ENCODE measurements around the gene ANO1.

ANO1 gene

DNA sequence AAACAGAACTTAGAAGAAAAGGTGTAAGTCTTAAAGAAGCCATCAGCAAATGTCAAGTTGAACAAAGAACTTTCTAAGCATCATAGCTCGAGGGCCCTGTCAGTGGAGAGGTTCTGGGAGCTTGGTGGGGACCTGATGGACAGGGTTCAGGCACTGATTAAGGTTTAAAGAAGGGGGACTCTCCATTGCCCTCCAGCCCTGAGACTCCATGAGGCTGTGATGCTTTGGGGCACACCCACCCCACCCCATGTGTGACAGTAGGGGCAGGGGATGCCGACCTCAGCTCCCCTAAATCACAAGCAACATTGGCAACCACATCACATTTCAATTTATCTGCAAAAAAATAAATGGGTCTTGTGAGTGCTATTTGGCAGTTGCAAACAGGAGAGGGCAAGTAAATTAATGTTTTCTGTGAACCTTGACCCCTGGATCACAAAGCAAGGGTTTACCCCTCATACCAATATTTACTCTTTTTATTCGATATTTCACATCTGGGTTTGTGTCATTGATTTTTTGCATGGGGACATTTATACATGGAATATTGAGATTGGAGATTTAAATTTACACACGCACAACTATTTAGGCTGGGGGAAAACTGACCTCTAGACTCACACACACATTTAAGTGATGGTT, 37.1 kb upstream of the ANO1 start:
- no peak overlapping the region for H3K27ac ChIP-seq
- TF ChIP-seq CTCF (IDR thresholded peaks at IDR 0.05) (no peak), ZFX (IDR thresholded peaks at IDR 0.05; ENCODE audit: borderline replicate concordance) (no peak)

GRCh38 chr11:70043482-70043881, 34.6 kb upstream of the ANO1 start:
- TF ChIP-seq CTCF (IDR thresholded peaks at IDR 0.05) (no peak), ZFX (IDR thresholded peaks at IDR 0.05; ENCODE audit: borderline replicate concordance) (no peak)
- H3K27ac ChIP-seq: no peak overlapping the region

DNA sequence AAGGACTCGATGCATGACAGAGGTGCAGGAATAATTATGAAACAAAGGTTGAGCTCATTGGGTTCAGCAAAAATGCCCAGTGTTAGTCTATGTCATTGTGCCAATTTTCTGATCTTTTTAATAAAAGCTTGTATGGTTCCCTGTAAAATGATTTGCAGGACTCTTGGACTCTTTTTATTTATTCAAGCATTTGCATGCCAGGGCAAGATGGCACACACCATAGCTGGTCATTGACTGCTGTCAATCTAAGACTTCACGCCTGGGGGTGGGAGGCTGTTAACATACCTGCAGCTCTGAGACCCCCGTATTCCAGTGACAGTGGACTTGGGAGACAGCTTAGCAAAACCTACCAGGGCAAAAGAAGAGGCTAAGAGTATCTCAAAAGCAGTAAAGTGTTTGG, 32.0 kb upstream of the ANO1 start:
- no peak for TF ChIP-seq CTCF (IDR thresholded peaks at IDR 0.05)
- TF ChIP-seq ZFX (IDR thresholded peaks at IDR 0.05; ENCODE audit: borderline replicate concordance): no peak
- no peak overlapping the region for H3K27ac ChIP-seq

DNA sequence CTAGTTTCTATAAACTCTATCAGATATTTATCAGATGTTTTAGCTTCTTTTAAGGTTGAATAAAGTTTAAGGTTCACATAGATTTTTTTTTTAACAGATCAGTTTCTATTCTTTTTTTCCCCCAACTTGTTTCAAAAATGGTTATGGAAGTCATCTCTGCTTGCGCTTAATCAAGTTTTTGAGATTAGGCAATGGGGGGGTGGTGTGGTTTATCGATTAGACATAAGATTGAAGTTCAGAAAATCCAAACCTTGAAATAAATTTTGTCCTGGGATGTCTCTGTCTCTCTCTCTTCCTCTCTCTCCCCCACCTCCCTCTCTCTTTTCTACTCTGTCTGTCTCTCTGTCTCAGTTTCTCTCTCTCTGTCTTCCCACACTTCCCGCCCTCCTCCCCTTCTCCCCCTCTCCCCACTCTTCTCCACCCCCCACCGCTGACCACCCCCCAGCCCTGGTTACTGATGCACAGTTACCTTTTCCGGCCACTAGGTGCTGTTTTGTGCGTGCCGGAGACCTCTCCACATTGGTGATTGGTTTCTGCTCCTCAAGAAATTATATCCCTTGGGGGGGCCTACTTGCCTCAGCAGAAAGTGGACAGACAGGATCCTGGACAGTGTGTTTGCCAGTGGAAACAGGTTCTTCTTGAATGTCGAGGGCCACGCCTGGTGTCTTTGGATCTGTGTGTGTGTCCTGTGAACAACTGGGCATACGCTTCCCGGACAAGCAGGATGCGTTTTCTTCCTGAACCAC, 29.7 kb upstream of the ANO1 start:
- TF ChIP-seq ZFX (IDR thresholded peaks at IDR 0.05; ENCODE audit: borderline replicate concordance): no peak
- TF ChIP-seq CTCF (IDR thresholded peaks at IDR 0.05): peak; percentile 31
- no peak overlapping the region for H3K27ac ChIP-seq

GRCh38 chr11:70049045-70049444, 29.1 kb upstream of the ANO1 start:
- no peak overlapping the region for H3K27ac ChIP-seq
- TF ChIP-seq CTCF (IDR thresholded peaks at IDR 0.05): no peak

- no peak overlapping the region for H3K27ac ChIP-seq
- TF ChIP-seq CTCF (IDR thresholded peaks at IDR 0.05) (no peak), ZFX (IDR thresholded peaks at IDR 0.05; ENCODE audit: borderline replicate concordance) (no peak)
Observed at GRCh38 chr11:70050243-70050642, 27.9 kb upstream of the ANO1 start.

- no peak overlapping the region for H3K27ac ChIP-seq
- TF ChIP-seq ZFX (IDR thresholded peaks at IDR 0.05; ENCODE audit: borderline replicate concordance): no peak
- TF ChIP-seq CTCF (IDR thresholded peaks at IDR 0.05): no peak
Observed at GRCh38 chr11:70054004-70054403, 24.1 kb upstream of the ANO1 start.
